CD4-positive, alpha-beta T cell treated with Interleukin-1 beta for 1 hour (primary cell): ENCODE measurements around the gene DAB2.

Experiments used
- DNase-seq, 2 donors: peaks; one replicate each; pipeline ENCODE4 v3.0.0-alpha.2; 2020 to 2022

The DAB2 gene

DNA sequence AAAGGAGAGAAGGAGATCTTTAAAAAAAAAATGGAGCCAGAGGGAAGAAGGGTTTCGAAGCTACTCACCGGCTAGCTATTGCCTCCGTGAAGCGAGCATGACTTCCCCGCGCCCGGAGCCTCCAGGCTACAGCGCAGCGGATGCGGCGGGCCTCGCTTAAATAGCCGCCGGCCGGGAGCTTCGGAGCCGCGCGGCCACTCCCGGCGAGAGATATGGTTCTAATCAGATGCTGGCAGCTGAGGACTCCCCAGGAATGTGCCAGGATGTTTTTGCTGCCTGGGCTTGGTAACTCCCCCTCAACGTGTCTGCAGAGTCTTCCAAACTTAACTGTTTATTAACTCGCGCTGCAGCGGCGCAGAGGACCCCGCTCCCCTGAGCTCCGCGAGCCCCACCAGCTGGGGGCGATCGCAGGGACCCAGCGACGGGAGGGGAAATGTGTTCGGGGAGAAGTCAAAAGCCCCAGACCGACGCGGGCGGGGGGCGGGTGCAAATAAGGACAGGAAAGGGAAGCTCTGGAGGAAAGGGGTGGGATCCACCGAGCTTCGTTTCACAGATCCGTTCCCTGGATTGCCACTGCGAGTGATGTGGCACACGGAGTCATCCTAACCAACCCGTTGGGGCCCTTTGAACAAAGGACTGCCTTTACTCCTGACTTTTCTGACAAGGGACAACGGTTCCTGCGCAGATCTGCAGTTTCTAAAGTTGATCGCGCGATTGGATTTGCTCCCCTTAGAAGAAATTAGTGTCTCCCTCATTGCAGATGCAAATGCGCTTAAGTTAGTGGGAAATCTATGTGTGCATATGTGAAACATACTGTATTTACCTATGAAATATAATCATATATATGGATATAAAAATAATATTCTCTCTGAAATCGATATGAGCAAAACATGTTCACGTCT, at the start of gene DAB2:
Gene DAB2 (minus strand): TSS at position 245 of the 902 bp plus-strand sequence. CDS start 30,660 bp downstream, outside the sequence.
- DNase-seq = peak; percentile 33 to 46

GRCh38 chr5:39473156-39473775, 48.5 kb upstream of the DAB2 start:
- DNase-seq = no peak

DNA sequence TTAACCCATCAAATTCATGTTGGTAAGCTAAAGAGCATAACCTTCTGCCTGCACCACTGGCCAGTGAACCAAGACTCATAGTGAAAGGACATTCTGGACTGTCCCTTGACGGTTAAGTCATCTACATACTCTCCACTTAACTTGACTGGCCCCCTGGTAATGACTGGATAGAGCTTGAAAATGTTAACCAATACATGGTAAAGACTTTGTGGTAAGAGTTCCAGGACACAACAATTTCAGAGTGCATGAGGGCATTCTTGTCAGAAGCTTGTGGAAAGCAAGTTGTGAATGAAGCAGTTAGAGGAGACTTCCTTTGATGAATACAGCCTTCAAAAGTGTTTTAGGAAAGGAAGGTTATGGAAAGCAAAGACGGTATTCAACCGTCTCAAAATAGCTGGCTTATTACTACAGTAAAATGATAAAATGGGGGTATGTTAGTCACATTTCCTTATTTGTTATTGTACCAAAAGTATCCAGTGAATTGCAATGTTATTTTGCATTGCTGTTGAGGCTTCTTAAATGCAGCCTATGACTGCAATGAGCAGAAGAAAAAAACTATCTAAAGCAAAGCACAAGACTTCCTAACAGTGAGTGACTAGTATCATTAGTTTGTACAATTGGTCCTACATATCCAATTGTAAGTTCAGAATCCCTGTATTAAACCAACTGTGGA, 47.2 kb upstream of the DAB2 start:
- DNase-seq = no peak

DNA sequence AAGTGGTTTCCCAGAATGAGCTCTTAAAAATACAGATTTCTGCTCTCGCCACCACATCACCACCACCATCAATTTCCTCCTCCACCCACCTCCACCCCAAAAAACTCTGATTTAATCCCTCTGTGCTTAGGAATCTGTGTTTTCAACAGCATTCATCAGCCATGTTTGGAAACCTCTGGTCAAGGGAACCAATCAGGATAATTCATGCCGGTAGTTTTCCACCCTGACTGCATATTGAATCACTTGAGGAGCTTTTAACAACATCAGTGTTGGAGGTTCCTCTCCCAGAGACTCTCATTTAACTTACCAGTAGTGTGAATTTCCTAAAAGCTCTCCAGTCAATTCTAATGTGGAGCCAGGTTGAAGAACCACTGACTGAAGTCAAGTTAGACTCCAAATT, 46.0 kb upstream of the DAB2 start:
- DNase-seq = no peak

DNA sequence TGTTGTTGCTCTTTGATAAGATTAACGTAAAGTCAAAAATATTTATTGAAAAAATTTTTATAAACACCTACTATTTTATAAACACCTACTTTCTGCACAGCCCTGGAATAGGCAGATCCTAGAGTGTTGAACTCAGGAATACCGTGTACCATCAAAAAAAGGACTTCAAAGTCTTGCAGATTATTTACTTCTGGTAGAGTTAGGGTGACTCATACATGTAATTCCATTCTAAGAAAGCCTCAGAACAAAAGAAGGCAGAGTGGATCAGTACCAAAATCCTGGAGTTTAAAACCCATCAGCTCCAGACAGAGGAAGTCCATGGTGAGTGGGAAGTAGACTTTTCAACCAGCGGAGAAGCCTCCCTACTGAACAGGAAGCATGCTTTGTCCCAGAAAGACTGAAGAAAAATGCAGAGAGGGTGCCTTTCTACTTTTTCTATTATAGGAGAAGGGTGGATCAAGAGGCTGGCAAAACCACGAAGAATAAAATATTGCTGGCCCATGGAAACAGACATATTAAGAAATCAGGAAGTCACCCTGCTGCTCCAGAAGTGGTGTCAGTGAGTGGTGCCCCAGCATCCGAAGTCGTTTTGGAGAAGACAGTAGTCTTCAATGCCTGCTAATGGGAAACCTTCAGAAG, 45.1 kb upstream of the DAB2 start:
- no peak for DNase-seq

- no peak for DNase-seq
Measured at GRCh38 chr5:39469176-39469575, 44.4 kb upstream of the DAB2 start.

- no peak for DNase-seq
Measured at GRCh38 chr5:39466846-39467245, 42.1 kb upstream of the DAB2 start.

GRCh38 chr5:39465843-39466242, 41.1 kb upstream of the DAB2 start:
- DNase-seq = no peak

DNA sequence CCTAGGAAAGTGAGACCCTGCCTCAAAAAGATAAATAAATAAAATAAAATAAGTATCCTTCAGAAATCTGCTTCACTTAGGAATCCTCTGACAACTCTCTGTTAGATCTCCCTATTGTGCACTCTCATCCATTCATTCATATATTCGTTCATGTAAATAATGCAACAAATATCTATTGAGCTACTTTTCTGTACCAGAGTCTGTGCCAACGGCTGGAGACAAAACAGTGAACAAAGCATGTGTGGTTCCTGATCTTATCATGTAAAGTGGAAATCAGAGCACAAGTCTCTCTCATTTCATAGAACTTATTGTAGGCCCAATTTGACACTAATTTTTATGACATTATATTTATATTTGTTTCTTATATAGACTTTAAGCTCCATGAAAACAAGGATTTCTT, 40.3 kb upstream of the DAB2 start:
- no peak for DNase-seq

DNA sequence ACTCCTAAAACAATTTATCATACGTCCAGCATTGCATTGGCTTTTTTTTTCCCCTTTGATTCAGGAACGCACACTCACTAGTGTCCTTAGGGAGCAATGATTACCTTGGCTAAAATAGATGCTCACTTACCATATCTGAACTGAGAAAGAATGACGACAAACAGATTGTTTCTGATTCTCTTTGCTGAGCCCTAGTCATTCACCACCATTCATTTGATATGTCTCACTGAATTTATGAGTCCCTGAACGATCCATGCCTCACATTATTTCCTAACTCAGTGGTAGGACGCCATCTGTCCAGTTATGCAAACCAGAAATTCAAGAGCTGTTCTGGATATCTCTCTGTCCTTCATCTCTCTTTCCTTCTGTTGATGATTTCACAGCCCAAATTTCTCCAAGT, 39.3 kb upstream of the DAB2 start:
- DNase-seq = no peak

GRCh38 chr5:39462211-39462610, 37.4 kb upstream of the DAB2 start:
- DNase-seq = no peak

DNA sequence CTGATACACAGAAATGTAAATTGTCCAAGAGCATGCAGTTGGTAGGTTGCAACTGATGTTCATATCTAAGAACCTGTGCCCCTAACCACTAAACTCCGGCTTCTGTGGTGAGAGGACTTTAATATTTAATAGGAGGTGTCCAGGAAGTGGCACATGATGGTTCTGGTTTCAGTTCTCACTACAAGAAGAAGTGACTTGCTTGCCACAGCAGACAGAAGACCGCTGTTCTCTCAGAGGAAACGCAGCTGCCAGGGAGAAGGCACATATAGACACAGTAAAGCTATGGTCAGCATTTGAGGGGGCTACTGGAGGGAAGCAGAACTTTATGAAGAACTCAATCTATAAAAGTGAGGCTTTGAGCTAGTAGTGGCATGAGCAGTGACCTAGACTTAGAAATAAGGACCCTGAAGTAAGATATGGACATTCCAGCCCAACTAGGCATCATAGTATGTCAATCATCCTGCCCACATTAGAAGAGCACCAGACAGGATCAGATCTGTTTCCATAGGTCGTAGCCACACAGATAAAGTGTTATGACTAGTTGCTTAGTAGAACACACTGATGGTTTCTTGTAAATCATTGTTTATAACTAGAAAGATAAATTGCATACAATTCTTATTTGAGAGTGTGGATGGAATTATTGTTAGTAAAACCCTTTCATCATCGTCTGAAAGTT, 36.4 kb upstream of the DAB2 start:
- peak; percentile 27 to 30 for DNase-seq

DNA sequence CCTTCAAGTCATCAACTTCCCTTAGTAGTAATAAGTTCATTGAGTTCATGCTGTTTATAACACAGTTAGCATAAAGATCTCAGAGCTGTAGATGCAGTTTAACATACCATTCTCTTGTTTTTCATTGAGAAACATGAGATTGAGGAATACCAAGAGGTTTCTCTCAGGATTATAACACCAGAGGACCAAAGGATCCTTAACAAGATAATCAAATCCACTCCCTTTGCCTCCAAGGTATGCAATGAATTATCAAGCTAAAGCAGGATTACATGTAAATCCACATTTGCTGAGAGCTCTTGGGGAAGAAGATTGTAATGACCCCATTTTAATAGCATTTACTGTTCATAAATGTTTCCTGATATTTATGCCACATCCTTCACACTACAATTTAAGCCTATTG, 35.1 kb upstream of the DAB2 start:
- no peak for DNase-seq

DNA sequence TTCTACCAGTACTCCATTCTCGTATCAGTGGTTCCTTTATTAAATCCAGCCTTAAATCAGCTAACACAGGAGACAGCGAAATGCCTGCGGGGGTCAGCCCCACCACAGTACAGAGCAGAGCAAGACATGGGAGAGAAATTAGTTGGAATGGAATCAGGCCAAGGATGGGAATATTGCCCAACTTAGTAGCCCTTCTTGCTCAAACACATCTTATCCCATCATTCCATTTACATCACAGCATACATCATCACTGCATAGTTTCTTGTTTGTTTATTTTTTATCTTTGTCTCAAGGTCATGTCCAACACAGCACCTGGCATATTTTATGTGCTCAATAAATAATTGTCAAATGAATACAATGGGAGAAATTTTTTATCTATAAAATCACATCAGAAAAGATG, 34.3 kb upstream of the DAB2 start:
- DNase-seq = no peak

GRCh38 chr5:39455645-39456044, 30.9 kb upstream of the DAB2 start:
- DNase-seq = no peak

GRCh38 chr5:39453606-39454005, 28.8 kb upstream of the DAB2 start:
- no peak for DNase-seq

DNA sequence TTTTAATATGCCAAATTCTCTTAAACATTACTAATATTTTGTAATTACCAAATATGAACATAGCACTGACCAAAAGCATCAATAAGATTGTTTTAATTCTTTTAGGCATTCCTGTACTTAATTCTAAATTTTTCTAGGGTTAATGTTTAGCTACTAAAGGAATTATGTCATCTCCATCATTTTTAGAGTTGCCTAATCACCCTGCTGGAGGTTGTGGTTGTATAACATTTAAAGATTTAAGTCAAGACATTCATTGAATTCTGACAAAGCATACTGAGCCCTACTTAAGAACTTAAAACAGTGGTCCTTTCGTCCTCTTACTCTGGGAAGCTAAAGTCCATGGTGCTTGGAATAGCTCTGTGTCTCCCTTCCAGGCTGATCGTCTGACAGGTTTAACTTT, 28.1 kb upstream of the DAB2 start:
- no peak for DNase-seq

- no peak for DNase-seq
Measured at GRCh38 chr5:39451276-39451941, 26.6 kb upstream of the DAB2 start.

- no peak for DNase-seq
Measured at GRCh38 chr5:39450487-39450886, 25.7 kb upstream of the DAB2 start.

DNA sequence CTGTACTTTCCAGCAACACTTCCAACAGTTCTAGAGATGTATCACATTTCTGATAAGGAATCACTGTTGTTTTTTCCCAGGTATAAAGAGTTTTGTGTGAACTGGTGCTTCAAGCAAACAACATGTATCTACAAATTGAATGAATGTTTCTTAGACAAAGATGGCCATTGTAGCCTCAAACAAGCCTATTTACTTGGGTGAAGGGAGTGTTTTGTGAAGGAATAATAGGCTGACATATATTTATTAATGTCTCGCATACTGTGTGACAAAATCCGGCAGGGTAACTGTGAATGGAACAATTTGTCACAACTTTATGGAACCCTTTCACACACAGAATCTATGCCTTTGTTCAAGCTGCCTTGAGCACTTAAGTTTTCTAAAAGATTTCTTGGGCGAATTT, 24.8 kb upstream of the DAB2 start:
- DNase-seq = no peak

DNA sequence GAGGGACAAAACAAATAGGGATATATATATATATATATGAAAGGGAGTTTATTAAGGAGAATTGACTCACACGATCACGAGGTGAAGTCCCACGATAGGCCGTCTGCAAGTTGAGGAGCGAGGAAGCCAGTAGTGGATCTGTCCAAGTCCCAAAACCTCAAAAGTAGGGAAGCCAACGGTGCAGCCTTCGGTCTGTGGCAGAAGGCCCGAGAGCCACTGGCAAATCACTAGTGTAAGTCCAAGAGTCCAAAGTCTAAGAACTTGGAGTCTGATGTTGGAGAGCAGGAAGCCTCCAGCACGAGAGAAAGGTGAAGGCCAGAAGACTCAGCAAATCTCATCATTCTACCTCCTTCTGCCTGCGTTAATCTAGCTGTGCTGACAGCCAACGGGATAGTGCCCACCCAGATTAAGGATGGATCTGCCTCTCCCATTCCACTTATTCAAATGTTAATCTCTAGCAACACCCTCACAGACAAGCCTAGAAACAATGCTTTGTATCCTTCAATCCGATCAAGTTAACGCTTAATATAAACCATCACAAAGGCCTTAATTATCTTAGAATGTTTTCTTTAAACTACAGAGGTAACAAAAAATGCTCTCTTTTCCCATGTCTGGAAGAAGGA, 23.8 kb upstream of the DAB2 start:
- DNase-seq = no peak

GRCh38 chr5:39447968-39448367, 23.2 kb upstream of the DAB2 start:
- DNase-seq = no peak
